Fibroblast of the aortic adventitia (primary cell): Measurements from ENCODE around the gene NKX6-2. TPM values are rescaled to one million over a fixed set of nuclear protein-coding genes. Genes with fewer than 3 reads are reported as not detected.
A peak's percentile ranks its signal among the peaks of the same experiment; 100 is the strongest.
"Not testable (repeated sequence)": the region's sequence is repeated elsewhere in the genome, so short reads cannot be mapped to it uniquely, and the experiment has no call there.

Source experiments
- DNase-seq: peaks from one replicate; pipeline ENCODE4 v3.0.0-alpha.2; 2010; ENCODE audit warnings: low read depth
- H3K4me3 ChIP-seq: 2 replicates; pipeline ENCODE4 v1.5.1; 2011; ENCODE audit warnings: low read depth, mild to moderate bottlenecking, control low read depth, low read length, moderate library complexity
- total RNA-seq: library from RNA; depleted of rRNA; stranded (reverse); fragments of >200 nt; gene quantifications from 2 replicates; pipeline ENCODE4 v1.2.3, GENCODE V29; 2012; ENCODE audit warnings: low replicate concordance
- TF ChIP-seq, protein P1 (sequence below): IDR thresholded peaks from 2 replicates; pipeline ENCODE4 v1.5.1; 2011; ENCODE audit warnings: mild to moderate bottlenecking, low read length, control low read depth, inconsistent platforms; ENCODE audit not compliant: insufficient read depth

Gene NKX6-2
- total RNA-seq, 1 donor, result not detected

DNA sequence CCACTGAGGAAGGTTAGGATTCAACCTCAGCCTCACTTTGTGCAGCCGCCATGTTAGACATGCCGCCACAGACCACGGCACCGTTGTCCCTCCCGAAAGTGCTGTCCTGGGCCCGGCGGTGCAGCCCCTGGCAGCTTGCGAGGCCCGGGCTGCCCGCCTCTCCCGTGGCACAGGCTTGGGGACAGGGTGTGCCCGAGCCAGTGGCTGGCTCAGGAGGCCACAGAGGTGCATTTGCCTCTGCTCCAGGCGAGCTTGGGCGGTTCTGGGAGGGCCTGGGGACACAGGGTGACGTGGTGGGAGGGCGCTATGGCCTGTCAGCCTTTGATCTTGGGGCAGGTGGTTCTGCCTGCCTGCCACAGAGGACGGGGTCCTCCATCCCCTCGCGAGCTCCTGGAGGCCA, 41.1 kb downstream of the NKX6-2 start:
- H3K4me3 ChIP-seq, result no peak overlapping the region
- DNase-seq, result no peak
- TF ChIP-seq, protein P1, sequence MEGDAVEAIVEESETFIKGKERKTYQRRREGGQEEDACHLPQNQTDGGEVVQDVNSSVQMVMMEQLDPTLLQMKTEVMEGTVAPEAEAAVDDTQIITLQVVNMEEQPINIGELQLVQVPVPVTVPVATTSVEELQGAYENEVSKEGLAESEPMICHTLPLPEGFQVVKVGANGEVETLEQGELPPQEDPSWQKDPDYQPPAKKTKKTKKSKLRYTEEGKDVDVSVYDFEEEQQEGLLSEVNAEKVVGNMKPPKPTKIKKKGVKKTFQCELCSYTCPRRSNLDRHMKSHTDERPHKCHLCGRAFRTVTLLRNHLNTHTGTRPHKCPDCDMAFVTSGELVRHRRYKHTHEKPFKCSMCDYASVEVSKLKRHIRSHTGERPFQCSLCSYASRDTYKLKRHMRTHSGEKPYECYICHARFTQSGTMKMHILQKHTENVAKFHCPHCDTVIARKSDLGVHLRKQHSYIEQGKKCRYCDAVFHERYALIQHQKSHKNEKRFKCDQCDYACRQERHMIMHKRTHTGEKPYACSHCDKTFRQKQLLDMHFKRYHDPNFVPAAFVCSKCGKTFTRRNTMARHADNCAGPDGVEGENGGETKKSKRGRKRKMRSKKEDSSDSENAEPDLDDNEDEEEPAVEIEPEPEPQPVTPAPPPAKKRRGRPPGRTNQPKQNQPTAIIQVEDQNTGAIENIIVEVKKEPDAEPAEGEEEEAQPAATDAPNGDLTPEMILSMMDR, result no peak

DNA sequence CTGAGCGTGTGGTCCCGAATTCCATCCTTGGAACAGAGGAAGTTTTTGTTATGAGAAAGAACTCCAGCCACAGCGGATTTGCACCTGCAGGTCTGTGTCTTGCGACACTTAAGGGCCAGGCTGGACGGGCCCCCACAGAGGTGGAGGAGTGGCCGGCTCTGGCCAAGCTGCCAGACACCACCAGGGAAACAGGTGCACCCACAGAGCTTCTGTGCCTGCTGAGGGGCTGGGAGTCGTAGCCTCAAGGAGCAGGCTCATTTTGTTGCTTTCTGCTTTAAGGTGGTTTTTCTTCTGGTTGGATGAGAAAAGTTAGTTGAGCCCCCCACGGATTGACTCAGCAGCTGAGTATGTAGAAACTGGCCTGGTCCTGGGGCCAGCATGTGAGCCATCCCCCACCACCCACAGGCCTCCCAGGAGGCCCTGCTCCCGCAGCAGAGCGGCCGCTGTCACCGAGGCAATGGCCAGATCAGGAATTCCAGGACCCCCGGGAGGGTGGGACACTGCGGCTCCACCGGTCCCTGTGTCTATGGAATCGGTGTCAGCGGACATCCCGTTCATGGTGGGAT, 41.9 kb downstream of the NKX6-2 start:
- TF ChIP-seq, protein P1, result no peak
- no peak overlapping the region for H3K4me3 ChIP-seq
- DNase-seq, result no peak

DNA sequence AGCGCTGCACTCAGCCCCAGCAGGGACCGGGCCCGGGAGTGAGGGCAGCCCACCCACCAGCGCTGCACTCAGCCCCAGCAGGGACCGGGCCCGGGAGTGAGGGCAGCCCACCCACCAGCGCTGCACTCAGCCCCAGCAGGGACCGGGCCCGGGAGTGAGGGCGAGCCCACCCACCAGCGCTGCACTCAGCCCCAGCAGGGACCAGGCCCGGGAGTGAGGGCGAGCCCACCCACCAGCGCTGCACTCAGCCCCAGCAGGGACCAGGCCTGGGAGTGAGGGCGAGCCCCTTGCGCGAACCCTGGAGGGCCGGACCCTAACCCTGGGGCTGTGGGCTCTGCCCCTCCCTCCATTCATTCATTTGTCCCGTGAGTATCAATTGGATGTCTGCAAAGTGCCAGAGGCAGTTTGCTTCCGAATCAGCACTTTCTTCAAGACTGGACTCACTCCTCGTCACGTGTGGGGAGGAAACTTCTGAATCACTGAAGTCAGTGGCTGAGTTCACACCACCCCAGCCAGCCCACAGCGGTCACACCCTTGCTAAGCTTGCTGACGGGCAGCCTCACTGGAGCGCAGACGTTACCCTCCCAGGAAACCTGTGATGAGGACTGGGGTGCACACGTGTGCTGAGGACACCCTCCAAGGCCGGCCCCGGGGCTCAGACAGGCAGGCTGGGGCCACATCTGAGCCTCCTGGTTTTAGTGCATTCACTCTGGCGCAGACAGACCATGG, 42.6 kb downstream of the NKX6-2 start:
- peak; percentile 76 for DNase-seq
- H3K4me3 ChIP-seq, result not testable (repeated sequence)

DNA sequence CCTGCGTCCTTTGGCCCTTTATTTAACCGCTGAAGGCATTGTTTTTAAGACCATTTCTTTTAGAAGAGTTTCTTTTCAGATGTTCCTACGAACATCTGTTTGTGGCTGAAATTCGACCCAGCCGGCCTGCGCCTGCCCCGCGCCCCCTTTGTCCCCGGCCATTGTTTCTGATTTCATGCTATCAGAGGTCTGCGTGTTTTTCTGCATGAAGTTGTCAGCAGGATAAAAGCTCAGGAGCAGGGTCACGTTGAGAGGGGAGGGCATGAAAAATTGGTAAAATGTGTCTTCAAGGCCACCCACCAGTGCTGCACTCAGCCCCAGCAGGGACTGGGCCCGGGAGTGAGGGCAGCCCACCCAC, 43.1 kb downstream of the NKX6-2 start:
- TF ChIP-seq, protein P1, result no peak
- no peak overlapping the region for H3K4me3 ChIP-seq
- no peak for DNase-seq

DNA sequence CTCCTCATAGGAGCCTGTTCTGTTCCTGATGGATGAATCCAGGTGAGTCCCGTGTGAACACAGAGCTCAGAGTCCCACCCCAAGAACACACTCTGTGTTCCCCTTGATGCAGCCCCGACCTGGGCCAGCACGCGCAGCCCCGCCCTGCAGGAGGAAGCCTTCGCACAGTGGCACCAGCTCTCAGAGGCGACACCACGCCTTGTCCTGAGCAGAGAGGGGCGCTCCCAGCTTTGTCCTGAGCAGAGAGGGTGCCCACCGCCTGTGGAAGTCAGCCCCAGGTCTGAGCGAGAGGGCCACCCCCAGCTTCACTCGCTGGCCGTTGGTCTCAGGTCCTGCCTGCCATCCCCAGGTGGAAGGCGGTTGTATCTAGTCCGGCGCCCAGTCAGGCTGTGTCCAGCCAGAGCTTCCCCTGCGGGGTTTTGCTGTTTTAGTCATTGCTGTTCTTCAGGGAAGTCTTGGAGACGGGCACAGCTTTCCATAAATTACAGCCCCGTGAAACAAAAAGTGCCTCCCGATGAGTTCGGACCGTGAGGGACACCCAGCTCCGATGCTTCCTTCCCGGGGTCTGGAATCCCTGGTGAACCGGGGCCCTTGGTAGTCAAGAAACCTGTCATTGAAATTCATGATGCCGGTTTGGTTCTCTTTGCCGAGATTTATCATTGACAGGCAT, 43.6 kb downstream of the NKX6-2 start:
- no peak overlapping the region for H3K4me3 ChIP-seq
- DNase-seq, result no peak
- TF ChIP-seq, protein P1, result no peak

DNA sequence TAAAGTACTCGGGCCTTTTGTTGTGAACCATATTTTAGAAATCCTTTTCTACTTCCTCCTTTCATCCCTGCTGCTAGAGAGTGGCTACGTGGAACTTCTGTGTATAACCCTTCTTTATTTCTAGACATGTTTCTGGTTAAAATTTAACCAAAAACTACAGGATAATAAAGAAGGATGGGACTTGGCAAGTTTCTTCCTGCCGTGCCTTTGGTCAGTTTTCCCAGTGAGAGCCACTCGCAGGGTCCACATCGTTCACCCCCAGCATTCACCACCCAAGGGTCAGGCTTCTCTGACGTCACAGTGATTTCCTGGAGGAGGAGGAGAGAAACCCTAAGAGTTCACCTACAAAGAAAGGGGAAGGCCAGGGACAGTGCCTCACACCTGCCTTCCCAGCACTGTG, 45.4 kb downstream of the NKX6-2 start:
- no peak for DNase-seq
- no peak overlapping the region for H3K4me3 ChIP-seq
- TF ChIP-seq, protein P1, result no peak

DNA sequence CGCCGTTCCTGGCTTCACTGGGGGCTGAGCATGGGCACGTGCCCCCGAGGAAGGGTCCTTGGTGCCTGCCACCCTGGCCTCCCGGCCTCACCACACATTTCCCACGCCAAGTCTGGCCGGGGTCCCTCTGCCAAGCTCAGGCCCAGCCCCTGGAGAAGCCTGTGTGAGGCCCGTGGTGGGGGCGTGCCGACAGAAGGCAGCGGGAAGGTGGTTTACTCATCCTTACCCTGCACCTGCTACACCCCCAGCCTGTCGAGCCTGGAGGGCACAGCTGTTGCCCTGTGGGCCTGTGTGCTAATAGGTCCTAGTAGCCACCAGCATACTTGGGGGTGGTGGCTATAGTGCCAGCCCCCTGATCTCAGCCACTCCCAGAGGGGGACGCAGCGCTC, 46.7 kb downstream of the NKX6-2 start:
- TF ChIP-seq, protein P1, result no peak
- DNase-seq, result no peak
- no peak overlapping the region for H3K4me3 ChIP-seq
